Neutrophil (primary cell): Measurements from ENCODE around the gene SSB.

Experiments used
- H3K27ac ChIP-seq: fragments of 200-600 bp; sonication (generic); 2 replicates; pipeline ENCODE4 v1.5.1; 2016; ENCODE audit warnings: mild to moderate bottlenecking, moderate library complexity
- H3K27me3 ChIP-seq: fragments of 200-600 bp; sonication (generic); 2 replicates; pipeline ENCODE4 v1.6.0; 2016; ENCODE audit warnings: mild to moderate bottlenecking
- H3K36me3 ChIP-seq: fragments of 200-600 bp; sonication (generic); 2 replicates; pipeline ENCODE4 v1.5.1; 2017
- H3K4me1 ChIP-seq, 2 experiments: fragments of 200-600 bp in 1 of 2; sonication (generic) in 1 of 2; 1 replicate in 1 of 2; 2 replicates in 1 of 2; pipeline versions ENCODE4 v1.5.1 to v1.6.1; 2013 to 2016; ENCODE audit warnings: low read depth in 1 of 2, low read length in 1 of 2, mild to moderate bottlenecking in 1 of 2, moderate library complexity in 1 of 2; ENCODE audit not compliant: control insufficient read depth in 1 of 2, insufficient read depth in 1 of 2
- H3K4me3 ChIP-seq, 2 experiments: fragments of 200-600 bp in 1 of 2; sonication (generic) in 1 of 2; 1 replicate in 1 of 2; 2 replicates in 1 of 2; pipeline ENCODE4 v1.5.1; 2013 to 2016; ENCODE audit warnings: low read depth in 1 of 2, low read length in 1 of 2, mild to moderate bottlenecking in 1 of 2, moderate library complexity in 1 of 2
- H3K9me3 ChIP-seq: fragments of 200-600 bp; sonication (generic); 2 replicates; pipeline ENCODE4 v1.5.1; 2016
- TF ChIP-seq, protein P1 (sequence below): fragments of 200-600 bp; sonication (generic); IDR thresholded peaks from 2 replicates; pipeline ENCODE4 v1.5.1; 2016; ENCODE audit warnings: antibody characterized with exemption

The SSB gene

DNA sequence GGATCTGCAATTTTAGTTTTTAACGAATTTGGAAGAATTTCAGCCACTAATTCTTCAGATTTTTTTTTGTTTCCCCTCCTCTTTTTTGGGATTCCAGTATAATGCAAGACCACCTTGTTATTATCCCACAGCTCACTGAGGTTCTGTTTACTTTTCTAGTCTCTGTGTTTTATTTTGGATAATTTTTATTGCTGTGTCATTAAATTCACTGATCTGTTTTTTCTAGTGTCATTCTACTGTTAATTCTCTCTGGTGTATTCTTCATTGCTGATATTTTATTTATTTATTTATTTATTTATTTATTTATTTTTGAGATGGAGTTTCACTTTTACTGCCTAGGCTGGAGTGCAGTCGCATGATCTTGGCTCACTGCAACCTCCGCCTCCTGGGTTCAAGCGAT is 60.8 kb downstream of the SSB start:
- no peaks in the 10 kb centered on the region for H3K4me1 ChIP-seq
- TF ChIP-seq, protein P1, sequence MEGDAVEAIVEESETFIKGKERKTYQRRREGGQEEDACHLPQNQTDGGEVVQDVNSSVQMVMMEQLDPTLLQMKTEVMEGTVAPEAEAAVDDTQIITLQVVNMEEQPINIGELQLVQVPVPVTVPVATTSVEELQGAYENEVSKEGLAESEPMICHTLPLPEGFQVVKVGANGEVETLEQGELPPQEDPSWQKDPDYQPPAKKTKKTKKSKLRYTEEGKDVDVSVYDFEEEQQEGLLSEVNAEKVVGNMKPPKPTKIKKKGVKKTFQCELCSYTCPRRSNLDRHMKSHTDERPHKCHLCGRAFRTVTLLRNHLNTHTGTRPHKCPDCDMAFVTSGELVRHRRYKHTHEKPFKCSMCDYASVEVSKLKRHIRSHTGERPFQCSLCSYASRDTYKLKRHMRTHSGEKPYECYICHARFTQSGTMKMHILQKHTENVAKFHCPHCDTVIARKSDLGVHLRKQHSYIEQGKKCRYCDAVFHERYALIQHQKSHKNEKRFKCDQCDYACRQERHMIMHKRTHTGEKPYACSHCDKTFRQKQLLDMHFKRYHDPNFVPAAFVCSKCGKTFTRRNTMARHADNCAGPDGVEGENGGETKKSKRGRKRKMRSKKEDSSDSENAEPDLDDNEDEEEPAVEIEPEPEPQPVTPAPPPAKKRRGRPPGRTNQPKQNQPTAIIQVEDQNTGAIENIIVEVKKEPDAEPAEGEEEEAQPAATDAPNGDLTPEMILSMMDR: no peak

DNA sequence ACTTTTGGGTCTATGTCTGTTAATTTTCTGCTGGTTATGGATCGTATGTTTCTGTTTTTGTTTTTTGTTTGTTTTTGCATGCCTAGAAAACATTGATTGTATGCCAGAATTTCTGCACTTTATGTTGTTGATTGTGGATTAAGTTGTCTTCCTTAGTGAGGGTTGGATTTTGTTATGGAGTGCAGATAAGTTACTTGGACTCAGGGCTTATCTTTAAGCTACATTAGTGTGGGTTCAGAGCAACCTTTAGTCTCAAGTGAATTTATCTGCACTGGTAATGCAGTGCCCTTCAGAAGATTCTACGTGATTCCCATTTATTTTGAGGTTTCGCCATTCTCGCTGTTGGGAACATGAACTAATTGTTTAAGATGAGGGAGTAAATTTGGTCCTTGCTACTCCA is 61.5 kb downstream of the SSB start:
- Histone ChIP-seq H3K4me1 (no peaks in the 10 kb centered on the region), H3K9me3 (no peaks in the 10 kb centered on the region), H3K27ac (no peak overlapping the region), H3K36me3 (no peaks in the 10 kb centered on the region), H3K4me3 (no peak overlapping the region), H3K27me3 (no peaks in the 10 kb centered on the region)
- TF ChIP-seq, protein P1: no peak

More for the DNA sequence above, 60.8 kb downstream of the SSB start:
- Histone ChIP-seq H3K4me3 (no peak overlapping the region), H3K9me3 (no peaks in the 10 kb centered on the region), H3K27me3 (no peaks in the 10 kb centered on the region), H3K36me3 (no peaks in the 10 kb centered on the region), H3K27ac (no peak overlapping the region)
